ENCODE measurements around the gene POLR2M. TPM values are rescaled to one million over a fixed set of nuclear protein-coding genes. Genes with fewer than 3 reads are reported as not detected.

The POLR2M gene
- total and polyA plus RNA-seq, 2 donors (not counting 1 experiment from before 2014, with no cell fraction given): 17.0 to 67.4 TPM

GRCh38 chr15:57662802-57663201, 43.7 kb upstream of the POLR2M start:
- POLR2A ChIA-PET: no interaction called here
- H3K4me1 ChIP-seq (ENCODE audit: control insufficient read depth in 2 of 2, insufficient read depth in 2 of 2, low read length in 2 of 2): no peaks in the 10 kb centered on the region

GRCh38 chr15:57663262-57663661, 43.3 kb upstream of the POLR2M start:
- Histone ChIP-seq H3K79me2 (ENCODE audit: control insufficient read depth, insufficient read depth, low read length) (no peaks in the 10 kb centered on the region), H3K27me3 (replicated peaks in 1 of 4; ENCODE audit: control extremely low read depth in 1 of 4, control insufficient read depth in 3 of 4, insufficient read depth in 4 of 4, low read length in 3 of 4) (no peaks in the 10 kb centered on the region), H2AFZ (ENCODE audit: insufficient read depth, low read depth, low read length, poor library complexity, severe bottlenecking) (no peak overlapping the region), H3K4me3 (ENCODE audit: control extremely low read depth in 1 of 5, extremely low read depth in 1 of 5, insufficient read depth in 1 of 5, low read depth in 2 of 5, low read length in 4 of 5) (no peak overlapping the region), H3K36me3 (replicated peaks in 1 of 2; ENCODE audit: control extremely low read depth in 1 of 2, control insufficient read depth in 1 of 2, extremely low read depth in 1 of 2, insufficient read depth in 2 of 2, low read length in 1 of 2) (no peaks in the 10 kb centered on the region), H3K9me3 (ENCODE audit: control extremely low read depth in 1 of 3, control insufficient read depth in 2 of 3, insufficient read depth in 1 of 3, low read length in 2 of 3) (no peaks in the 10 kb centered on the region), H3K27ac (ENCODE audit: low read length in 2 of 2) (no peak overlapping the region), H3K4me1 (ENCODE audit: control insufficient read depth in 2 of 2, insufficient read depth in 2 of 2, low read length in 2 of 2) (no peaks in the 10 kb centered on the region), H3K9ac (ENCODE audit: low read length) (no peak overlapping the region), H4K20me1 (ENCODE audit: control insufficient read depth, insufficient read depth, low read length, poor library complexity, severe bottlenecking) (no peaks in the 10 kb centered on the region), H3K4me2 (replicated peaks; ENCODE audit: low read depth, low read length, poor library complexity, severe bottlenecking) (no peak overlapping the region)
- Mint-ChIP-seq H3K27me3 (peaks cover 23% of the 10 kb centered on the region), H3K27ac (no peak overlapping the region), H3K4me1 (no peaks in the 10 kb centered on the region), H3K9me3 (ENCODE audit: insufficient read depth) (no peaks in the 10 kb centered on the region), H3K4me3 (no peak overlapping the region)
- ChIA-PET POLR2A (interaction anchor here (0.7 kb wide), 1 partner anchor 34 kb away, joined by 3 read pairs; no protein-coding TSS in a partner anchor), CTCF (no interaction called here)
- ATAC-seq (ENCODE audit: low read depth): no peak
- intact Hi-C loops (cut with micrococcal nuclease): no loop called here
- DNase-seq: no peak
- WGBS (ENCODE audit: insufficient coverage): 100% methylated on average over 1 of the region's 2 CpGs
- TF ChIP-seq CTCF (IDR thresholded peaks at IDR 0.05): no peak
- no peak for TF ChIP-seq EZH2 (IDR thresholded peaks at IDR 0.05; ENCODE audit: borderline replicate concordance, insufficient read depth, low read depth, low read length, poor library complexity, severe bottlenecking)

More at GRCh38 chr15:57662802-57663201, 43.7 kb upstream of the POLR2M start:
- Histone ChIP-seq H3K4me3 (ENCODE audit: control extremely low read depth in 1 of 5, extremely low read depth in 1 of 5, insufficient read depth in 1 of 5, low read depth in 2 of 5, low read length in 4 of 5) (no peak overlapping the region), H3K4me2 (replicated peaks; ENCODE audit: low read depth, low read length, poor library complexity, severe bottlenecking) (no peak overlapping the region), H3K27ac (ENCODE audit: low read length in 2 of 2) (no peak overlapping the region), H3K79me2 (ENCODE audit: control insufficient read depth, insufficient read depth, low read length) (no peaks in the 10 kb centered on the region), H3K36me3 (replicated peaks in 1 of 2; ENCODE audit: control extremely low read depth in 1 of 2, control insufficient read depth in 1 of 2, extremely low read depth in 1 of 2, insufficient read depth in 2 of 2, low read length in 1 of 2) (no peaks in the 10 kb centered on the region), H3K9ac (ENCODE audit: low read length) (no peak overlapping the region), H3K9me3 (ENCODE audit: control extremely low read depth in 1 of 3, control insufficient read depth in 2 of 3, insufficient read depth in 1 of 3, low read length in 2 of 3) (no peaks in the 10 kb centered on the region), H4K20me1 (ENCODE audit: control insufficient read depth, insufficient read depth, low read length, poor library complexity, severe bottlenecking) (no peaks in the 10 kb centered on the region), H3K27me3 (replicated peaks in 1 of 4; ENCODE audit: control extremely low read depth in 1 of 4, control insufficient read depth in 3 of 4, insufficient read depth in 4 of 4, low read length in 3 of 4) (no peaks in the 10 kb centered on the region), H2AFZ (ENCODE audit: insufficient read depth, low read depth, low read length, poor library complexity, severe bottlenecking) (no peak overlapping the region)
- H3K4me3 Mint-ChIP-seq: no peak overlapping the region
- H3K27me3 Mint-ChIP-seq: peaks cover 27% of the 10 kb centered on the region
- H3K4me1 Mint-ChIP-seq: no peaks in the 10 kb centered on the region
- H3K9me3 Mint-ChIP-seq (ENCODE audit: insufficient read depth): no peaks in the 10 kb centered on the region
- no CpG with 5 or more reads among the region's 1 CpG for WGBS (ENCODE audit: insufficient coverage)
- no peak overlapping the region for H3K27ac Mint-ChIP-seq
- TF ChIP-seq CTCF (IDR thresholded peaks at IDR 0.05) (no peak), EZH2 (IDR thresholded peaks at IDR 0.05; ENCODE audit: borderline replicate concordance, insufficient read depth, low read depth, low read length, poor library complexity, severe bottlenecking) (no peak)
- CTCF ChIA-PET: no interaction called here
- intact Hi-C loops (cut with micrococcal nuclease): no loop called here
- DNase-seq (no peak), ATAC-seq (ENCODE audit: low read depth) (no peak)

Measured in B cell (primary cell).